Left renal cortex interstitium (tissue), 4 donors: ENCODE results near the gene PLCB2. TPM values are rescaled to one million over a fixed set of nuclear protein-coding genes. Genes with fewer than 3 reads are reported as not detected.

Experiments
- DNase-seq, 4 donors: peaks; one replicate each; pipeline ENCODE4 v3.0.0-alpha.2; 2013; ENCODE audit warnings: low read depth in 4 of 4, low spot score in 2 of 4, missing footprints in 1 of 4
- polyA plus RNA-seq, 4 donors: library from polyadenylated mRNA; unstranded; fragments of 120-200 nt; gene quantifications; one replicate each; pipeline ENCODE4 v1.2.1, GENCODE V29; 2013; ENCODE audit not compliant: insufficient read length in 4 of 4

The PLCB2 gene, protein sequence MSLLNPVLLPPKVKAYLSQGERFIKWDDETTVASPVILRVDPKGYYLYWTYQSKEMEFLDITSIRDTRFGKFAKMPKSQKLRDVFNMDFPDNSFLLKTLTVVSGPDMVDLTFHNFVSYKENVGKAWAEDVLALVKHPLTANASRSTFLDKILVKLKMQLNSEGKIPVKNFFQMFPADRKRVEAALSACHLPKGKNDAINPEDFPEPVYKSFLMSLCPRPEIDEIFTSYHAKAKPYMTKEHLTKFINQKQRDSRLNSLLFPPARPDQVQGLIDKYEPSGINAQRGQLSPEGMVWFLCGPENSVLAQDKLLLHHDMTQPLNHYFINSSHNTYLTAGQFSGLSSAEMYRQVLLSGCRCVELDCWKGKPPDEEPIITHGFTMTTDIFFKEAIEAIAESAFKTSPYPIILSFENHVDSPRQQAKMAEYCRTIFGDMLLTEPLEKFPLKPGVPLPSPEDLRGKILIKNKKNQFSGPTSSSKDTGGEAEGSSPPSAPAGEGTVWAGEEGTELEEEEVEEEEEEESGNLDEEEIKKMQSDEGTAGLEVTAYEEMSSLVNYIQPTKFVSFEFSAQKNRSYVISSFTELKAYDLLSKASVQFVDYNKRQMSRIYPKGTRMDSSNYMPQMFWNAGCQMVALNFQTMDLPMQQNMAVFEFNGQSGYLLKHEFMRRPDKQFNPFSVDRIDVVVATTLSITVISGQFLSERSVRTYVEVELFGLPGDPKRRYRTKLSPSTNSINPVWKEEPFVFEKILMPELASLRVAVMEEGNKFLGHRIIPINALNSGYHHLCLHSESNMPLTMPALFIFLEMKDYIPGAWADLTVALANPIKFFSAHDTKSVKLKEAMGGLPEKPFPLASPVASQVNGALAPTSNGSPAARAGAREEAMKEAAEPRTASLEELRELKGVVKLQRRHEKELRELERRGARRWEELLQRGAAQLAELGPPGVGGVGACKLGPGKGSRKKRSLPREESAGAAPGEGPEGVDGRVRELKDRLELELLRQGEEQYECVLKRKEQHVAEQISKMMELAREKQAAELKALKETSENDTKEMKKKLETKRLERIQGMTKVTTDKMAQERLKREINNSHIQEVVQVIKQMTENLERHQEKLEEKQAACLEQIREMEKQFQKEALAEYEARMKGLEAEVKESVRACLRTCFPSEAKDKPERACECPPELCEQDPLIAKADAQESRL
- 10 to 100 TPM in 3 of 4 donors, 1 to 10 TPM in 1; 6.3 to 13.2 (median 11.7) TPM for polyA plus RNA-seq

DNA sequence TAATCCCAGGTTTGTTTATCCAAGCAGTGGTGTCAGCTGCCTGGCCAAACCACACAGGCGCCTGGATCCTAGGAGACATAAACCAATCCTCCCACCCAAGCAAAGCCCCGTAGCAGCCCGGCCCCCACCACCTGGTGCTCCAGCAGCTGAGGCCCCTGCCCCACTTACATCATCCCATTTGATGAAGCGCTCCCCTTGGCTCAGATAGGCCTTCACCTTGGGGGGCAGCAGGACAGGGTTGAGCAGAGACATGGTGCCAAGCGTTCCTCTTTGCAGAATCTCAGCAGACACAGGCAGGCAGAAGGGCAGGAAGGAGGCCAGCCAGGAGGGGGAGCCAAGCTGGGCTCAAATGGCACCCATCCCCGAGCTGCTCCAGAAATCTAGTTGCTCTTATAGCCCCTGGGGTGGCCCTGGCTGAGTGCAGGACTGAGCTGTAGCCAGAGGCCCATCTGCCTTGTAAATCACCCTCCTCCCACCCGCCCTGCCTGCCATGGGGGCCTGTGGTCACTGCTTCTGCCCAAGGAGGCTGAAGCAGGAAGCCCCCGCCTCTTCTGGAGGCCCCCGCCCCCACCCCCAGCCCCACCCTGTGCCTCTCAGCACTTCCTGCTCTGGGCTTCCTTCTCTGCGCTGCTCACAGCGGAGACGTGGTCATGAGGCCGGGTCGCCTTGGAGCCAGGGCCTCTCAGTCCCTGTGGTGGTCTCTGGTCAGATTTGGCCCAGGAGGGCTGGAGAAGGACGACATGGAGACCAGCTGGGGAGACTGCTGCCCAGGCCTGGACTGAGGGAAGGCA is at the start of gene PLCB2:
Gene PLCB2 (minus strand): TSS at position 515 of the 791 bp plus-strand sequence. CDS start 263 bp downstream, at position 252.
- DNase-seq: no peak

DNA sequence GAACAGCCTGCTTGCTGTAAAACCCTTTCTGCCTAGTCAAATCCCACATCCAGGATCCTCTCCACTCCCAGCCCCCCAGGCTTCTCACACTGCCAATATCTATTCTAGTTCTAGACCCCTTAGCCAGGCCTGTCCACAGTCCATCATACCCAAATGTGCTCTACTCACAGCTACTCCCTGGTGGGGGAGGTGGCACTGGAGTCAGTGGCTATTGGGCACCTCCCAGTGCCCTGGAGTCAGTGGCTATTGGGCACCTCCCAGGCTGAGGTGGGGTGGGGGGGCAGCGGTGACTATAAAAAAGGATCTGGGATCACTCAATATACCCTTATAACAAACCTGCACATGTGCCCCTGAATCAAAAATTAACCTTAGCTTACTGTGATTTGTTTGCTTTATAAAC is 49.5 kb upstream of the PLCB2 start:
- DNase-seq: no peak

DNA sequence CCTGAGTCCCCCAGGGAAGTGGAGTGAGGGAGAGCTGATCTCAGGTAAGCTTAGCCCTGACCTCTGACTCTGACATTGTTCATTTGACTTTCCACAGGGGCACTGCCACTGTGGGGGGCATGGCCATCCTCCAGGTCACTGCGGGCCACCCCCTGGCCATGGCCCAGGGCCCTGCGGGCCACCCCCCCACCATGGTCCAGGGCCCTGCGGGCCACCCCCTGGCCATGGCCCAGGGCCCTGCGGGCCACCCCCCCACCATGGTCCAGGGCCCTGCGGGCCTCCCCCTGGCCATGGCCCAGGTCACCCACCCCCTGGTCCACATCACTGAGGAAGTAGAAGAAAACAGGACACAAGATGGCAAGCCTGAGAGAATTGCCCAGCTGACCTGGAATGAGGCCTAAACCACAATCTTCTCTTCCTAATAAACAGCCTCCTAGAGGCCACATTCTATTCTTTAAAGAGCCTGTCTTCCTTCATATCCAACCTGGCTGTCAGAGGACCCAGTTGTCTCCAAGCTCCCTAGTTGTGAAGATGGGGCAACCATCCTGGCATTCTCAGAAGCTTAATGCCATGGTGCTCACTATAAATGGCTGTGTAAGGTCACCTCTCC is 48.3 kb upstream of the PLCB2 start:
- DNase-seq: no peak

DNA sequence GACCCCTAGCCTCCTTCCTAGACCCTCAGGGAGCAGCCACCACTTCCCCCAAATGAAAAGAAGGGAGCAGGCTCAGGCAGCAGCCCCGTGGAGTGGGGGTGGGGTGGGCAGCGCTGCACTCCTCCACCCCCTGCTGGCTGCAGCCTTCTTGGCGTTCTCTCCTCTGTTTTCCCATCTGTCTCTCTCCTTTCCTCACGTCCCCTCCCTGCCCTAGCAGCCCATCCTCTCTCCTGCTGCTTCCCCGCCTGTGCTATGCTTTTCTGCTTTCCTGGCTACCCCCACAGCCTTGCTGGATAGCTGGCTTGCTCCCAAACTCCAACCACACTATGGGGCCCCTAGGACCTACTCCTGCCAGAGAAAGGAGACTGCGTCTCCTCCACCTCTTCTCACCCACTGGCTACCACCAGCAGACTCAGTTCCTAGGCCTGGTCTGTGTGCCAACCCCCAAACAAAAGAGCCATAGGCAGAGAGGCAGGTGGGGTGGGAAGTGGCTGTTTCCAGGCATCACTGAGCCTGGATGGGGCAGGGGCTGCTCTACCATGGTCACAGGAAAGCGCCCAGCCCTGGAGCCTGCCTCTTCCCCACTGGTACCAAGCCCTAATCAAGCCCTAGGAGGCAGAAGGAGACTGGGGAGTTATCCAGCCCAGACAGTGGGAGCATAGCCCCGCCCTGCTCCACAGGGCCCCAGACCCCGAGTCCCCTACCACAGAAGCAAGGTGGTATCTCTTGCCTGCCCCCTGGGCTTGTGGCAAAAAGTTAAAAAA is 46.9 kb upstream of the PLCB2 start:
- no peak for DNase-seq

DNA sequence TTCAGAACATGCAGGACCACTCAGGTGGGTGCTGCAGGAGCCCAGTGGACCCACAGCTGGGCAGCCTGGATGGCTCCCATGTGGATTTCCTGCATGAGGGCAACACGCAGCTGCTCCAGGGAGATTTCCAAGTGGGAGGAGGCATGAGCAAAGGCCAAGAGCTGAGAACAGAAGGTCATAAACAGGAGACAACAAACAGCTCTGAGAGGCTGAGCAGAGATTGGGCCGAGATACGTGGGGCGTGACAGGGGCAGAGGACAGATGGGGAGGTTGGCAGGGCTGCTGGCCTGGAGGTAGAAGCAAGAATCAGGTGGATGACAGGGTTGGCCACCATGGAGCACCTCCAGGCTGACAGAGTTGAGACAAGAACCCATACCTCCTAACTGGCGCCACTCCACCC is 46.0 kb upstream of the PLCB2 start:
- no peak for DNase-seq

DNA sequence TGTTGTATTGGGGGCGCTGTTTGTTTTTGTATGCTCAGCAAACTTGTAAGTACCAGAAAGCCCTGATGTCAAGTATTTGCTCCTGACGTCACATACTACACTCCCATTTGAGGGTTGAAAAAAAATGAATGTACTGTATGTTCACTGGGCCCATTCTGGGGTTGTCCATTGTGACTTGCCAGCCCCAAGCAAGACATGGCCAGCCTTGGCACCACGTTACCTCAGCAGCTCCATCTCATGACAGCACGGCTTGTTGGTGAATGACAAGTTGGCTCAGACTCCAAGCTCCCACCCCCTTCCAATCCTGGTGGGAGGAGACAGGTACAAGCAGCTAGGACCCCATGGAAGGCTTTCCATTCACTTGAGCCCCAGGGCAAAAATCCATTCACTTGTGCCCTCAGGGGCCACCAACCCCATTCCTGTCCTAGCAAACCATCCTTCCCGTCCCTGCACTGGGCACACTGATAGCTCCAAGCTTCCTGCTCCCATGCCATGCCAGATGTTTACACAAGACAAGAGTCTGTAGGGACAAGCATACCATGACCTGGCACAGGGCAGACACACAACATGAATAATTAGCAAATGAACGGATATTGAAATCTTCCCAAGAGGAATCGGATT is 44.7 kb upstream of the PLCB2 start:
- DNase-seq: no peak

DNA sequence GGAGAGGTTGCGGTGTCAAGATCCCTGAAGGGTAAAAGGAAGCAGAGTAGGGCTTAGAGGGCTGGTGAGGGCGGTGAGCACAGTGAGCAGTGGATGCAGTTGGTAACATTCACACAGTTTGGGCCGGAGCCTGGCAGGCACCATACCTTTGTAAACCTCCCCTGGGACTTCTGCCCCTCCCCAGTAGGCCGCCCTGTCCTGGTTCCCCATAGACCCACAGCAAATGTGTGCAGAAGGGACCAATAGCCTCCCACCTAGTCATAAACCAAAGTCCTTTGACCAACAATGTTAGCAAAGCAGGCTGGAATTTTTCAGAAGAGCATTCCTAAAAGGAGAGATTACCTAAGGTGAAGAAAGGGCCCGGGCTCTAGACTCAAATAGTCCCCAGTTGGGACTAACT is 41.4 kb upstream of the PLCB2 start:
- DNase-seq: no peak

DNA sequence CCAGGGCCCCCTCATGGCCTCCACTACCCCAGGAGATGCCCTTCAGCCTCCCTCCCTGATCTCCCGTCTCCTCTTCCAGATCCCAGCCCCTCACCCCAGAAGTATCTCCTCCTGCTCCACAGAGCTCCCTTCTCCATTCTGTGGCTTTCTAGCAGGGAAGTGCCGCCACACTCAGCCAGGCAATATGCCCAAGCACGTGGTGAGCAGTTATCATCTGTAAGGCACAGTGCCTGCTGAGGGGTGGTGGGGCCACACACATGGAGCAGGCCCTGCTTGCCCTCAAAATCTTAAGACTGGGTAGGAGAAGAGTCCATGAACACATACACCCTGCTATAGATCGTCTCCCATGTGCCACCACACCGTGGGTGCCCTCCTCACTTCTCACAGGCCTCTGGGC is 40.7 kb upstream of the PLCB2 start:
- DNase-seq: no peak

DNA sequence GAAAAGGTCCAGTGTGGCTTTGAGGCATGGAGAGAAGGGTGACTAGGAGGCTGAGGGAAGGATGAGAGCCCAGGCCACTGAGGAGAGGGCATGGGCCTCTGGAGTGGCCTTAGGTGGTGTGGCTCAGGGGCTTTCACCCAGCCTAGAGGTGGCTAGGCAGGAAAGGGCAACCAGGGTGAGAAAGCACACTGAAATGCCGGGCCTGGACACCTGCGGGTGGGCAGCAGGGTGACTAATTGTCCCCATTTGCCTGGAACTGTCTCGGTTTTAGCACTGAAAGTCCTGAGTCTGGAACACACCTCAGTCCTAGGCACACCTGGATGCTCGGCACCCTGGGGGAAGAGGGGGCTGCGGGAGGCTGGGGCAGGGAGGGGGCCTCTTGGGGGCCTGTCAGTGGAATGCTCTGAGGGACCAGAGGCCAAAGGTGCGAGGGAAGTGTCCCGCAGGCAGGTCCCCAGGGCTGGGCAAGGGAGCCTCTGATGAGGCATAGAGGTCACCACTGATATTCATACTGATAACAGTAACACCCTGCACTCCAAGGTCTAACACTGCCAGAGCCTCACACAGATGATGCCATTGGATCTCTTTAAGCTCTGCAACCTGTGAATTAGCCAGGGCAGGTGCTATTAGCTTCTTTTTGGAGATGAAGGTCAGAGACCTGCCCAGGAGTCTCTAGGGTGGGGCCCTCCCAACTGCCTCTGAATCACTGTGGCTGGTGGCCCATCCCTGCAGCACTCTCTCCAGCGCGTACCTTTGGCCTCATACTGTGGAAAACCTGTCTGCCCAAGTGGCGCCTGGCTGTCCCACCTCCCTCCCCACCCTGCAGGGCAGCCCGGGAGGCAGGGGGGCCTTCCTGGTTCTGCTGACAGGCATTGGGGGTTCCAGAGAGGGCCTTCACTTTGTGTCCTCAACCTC is 40.1 kb upstream of the PLCB2 start:
- no peak for DNase-seq

DNA sequence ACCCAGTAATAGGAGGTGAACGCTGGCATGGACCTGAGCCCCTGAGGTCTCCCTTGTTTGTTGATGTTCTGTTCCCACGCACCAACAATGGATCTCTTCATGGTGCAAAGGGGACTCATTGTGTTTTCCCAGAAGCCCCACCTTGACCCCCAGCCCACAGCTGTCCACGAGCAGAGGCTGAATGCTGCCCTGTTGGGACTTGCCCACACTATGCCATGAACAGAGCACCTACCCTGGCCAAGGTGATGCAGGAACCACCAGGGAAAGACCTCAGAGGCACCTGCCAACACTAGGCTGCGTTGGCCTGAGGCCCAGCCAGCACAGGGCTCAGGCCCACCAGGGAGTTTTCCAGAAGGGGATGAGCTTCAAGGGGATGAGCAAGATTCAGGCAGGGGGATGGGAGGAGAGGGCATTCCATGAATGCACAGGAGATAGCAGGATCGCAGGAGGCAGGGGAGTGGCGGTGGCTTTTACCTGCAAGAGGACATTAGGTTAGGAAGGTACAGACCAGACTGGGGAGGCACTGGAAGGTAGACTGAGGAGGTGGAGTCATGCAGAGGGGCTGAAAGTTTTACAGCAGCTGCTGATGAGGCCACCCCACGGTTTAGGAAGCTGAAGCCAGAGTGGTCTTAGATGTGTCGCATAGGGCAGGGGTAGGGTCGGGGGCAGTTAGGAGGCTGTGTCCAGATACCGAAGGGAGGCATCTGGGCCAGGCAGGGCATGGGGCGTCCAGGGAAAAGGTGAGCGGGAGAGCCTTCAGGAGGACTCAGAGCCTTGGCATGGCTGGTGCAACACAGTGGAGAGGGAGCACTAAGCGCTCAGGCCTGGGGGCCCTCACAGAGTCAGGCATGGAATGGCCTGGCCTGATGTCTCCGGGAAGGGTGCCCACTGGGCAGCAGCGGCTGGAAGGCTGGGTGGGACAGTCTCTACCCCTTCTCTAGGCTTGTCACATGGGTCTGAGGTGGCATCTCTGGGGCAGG is 39.1 kb upstream of the PLCB2 start:
- no peak for DNase-seq

DNA sequence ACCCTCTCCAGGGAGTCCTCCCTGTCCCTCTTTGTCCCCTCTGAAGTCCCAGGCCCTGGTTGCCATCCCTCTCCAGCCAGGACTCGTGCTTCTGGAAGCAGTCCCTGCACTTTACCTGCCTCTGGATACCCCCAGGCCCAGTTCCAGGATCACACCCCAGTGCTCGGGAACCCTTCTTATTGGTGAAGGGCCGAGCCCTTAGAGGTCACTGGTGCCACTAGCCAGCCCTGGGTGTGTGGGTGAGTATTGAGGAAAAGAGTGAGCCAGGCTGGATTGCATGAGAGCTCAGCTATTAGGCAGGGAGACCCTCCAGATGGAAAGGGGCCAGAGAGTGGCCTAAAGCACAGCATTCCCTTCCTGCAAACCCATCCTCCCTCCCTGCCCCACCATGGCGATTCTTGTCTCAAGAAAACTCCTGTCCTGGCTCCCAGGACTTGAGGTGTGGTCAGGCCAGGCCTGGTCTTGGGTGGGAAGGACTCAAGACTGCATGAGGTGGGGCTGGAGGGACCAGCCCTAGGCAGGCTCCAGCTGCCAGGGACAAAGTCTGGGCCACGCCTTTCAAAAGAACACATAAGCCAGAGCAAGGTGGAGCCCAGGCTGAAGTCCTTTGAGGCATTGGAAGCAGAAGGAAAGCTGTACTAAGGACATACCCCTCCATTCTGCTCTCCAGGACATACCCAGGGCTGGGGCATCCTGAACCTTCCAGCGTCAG is 38.3 kb upstream of the PLCB2 start:
- no peak for DNase-seq

DNA sequence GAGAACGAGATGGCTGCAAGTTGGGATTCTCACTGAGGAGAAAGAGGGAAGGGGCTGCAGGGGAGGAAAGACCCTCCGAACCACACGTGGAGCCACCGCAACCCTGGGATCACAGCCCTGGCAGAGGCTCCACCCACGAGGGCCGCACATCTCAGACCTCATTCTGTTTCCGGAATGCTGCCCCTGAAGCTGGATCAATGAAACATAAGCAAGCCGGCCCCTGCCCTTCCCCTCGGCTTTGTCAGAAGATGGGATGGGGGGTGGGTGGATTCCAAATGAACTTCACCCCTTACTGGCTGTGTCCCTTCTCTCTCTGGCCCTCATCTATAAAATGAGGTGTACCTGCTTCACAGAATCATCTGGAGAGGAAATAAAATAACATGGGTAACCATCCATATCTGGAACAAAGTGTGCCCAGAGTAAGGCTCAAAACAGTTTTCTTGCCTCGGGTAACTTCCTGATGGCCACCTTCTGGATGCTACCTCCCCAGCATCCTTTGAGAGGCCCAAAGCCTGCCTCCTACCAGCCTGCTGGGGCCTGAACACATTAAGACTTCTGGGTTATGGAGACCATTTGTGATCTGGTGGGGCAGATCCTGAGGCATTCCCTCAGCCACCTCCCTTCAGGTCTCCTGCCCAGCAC is 37.6 kb upstream of the PLCB2 start:
- no peak for DNase-seq

DNA sequence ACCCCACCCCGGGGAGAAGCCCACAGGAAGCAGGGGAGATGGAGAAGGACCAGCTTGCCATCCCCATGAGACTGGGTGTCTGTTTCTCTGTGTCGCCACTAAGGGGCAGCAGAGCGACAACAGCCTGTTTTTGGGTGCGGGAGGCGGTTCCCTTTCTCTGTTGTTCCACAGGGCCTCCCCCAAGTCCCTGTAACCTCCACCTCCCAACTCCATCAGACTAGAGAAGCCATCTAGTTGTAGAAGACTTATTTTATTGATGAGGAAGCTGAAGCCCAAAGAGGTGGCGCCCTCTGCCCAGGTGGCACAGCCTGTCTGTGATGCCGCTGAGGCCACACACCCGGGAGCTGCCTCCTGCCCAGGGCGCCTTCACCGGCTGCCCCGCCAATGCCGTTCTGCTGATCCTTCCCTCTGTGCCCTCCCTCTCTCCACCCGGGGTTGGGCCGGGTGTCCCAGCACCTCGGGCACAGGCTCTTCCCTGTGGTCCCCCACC is 36.9 kb upstream of the PLCB2 start:
- DNase-seq: no peak

DNA sequence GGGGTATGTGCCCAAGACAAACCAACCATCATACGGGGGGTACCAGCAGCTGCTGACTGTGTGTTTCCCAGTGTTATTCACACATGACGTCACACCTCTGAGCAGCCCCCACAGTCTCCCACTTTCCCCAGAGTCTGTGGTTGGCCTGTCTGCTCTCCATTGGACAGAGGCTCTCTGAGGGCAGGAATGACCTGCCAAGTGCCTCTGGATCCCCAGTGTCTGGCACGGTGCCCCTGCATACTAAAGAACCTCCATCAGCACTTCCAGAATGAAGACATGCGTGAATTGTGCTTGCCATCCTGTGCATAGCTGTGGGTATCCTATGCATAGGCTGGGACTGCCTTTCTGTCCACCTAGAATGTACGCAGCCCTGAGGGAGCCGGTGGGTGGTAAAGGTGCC is 36.5 kb upstream of the PLCB2 start:
- DNase-seq: no peak

DNA sequence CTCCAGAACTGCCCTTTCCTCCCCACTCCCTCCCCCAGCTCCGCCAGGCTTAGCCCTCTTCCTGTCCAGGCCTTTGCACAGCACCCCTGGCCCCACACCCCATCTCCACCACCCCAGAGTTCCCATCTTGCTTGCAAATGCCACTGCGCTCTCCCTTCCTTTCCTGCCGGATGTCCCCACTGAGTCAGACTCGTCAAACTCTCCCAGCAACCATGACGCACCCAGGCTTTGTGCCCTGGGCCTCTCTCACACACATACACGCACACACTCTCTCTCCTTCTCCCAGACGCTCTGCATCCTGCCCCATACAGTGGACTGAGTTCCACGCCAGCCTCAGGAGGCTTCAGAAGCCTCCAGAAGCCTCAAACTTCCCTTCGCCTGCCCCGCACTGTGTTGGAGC is 35.8 kb upstream of the PLCB2 start:
- no peak for DNase-seq
